ENCODE results near the gene ACP6. TPM values are rescaled to one million over a fixed set of nuclear protein-coding genes. Genes with fewer than 3 reads are reported as not detected.

The ACP6 gene
- polyA plus RNA-seq, 1 experiment: 14.8 TPM

GRCh38 chr1:147717051-147717705 lies 46.9 kb upstream of the ACP6 start:
- Histone ChIP-seq H3K27me3 (ENCODE audit: control insufficient read depth, insufficient read depth, low read length) (peaks cover 3% of the 10 kb centered on the region; the same call in 1 of the 2 replicates), H3K4me3 (ENCODE audit: low read depth, low read length) (no peak overlapping the region), H3K36me3 (ENCODE audit: control insufficient read depth, insufficient read depth, low read length) (no peaks in the 10 kb centered on the region)
- TF ChIP-seq CTCF (IDR thresholded peaks at IDR 0.05; ENCODE audit: insufficient read depth, low read depth, low read length): no peak
- CTCF ChIA-PET: interaction anchor here (0.9 kb wide), 1 partner anchor 175 kb away, joined by 4 read pairs; no protein-coding TSS in a partner anchor
- DNase-seq (ENCODE audit: low read depth): no peak
- POLR2A ChIA-PET: no interaction called here

- no peak for TF ChIP-seq CTCF (IDR thresholded peaks at IDR 0.05; ENCODE audit: insufficient read depth, low read depth, low read length)
- no peaks in the 10 kb centered on the region; the same call in 1 of the 2 replicates for H3K27me3 ChIP-seq (ENCODE audit: control insufficient read depth, insufficient read depth, low read length)
- ChIA-PET POLR2A (no interaction called here), CTCF (interaction anchor here (0.6 kb wide), 1 partner anchor 45 kb away, joined by 3 read pairs; no protein-coding TSS in a partner anchor)
- no peaks in the 10 kb centered on the region for H3K36me3 ChIP-seq (ENCODE audit: control insufficient read depth, insufficient read depth, low read length)
- H3K4me3 ChIP-seq (ENCODE audit: low read depth, low read length): no peak overlapping the region
- DNase-seq (ENCODE audit: low read depth): no peak
Observed at GRCh38 chr1:147712605-147713004, 42.3 kb upstream of the ACP6 start.

GRCh38 chr1:147700042-147701006 lies 30.0 kb upstream of the ACP6 start:
- Histone ChIP-seq H3K36me3 (ENCODE audit: control insufficient read depth, insufficient read depth, low read length) (no peaks in the 10 kb centered on the region), H3K4me3 (ENCODE audit: low read depth, low read length) (no peak overlapping the region), H3K27me3 (ENCODE audit: control insufficient read depth, insufficient read depth, low read length) (no peaks in the 10 kb centered on the region)
- TF ChIP-seq CTCF (IDR thresholded peaks at IDR 0.05; ENCODE audit: insufficient read depth, low read depth, low read length): peak; percentile 95
- no peak for DNase-seq (ENCODE audit: low read depth)
- ChIA-PET CTCF (interaction anchor here (1.0 to 4.1 kb wide), 7 partner anchors 9 to 419 kb away, joined by 3 to 20 read pairs (median 4); no protein-coding TSS in a partner anchor), POLR2A (no interaction called here)

GRCh38 chr1:147699686-147700041 lies 29.3 kb upstream of the ACP6 start:
- TF ChIP-seq CTCF (IDR thresholded peaks at IDR 0.05; ENCODE audit: insufficient read depth, low read depth, low read length): no peak
- POLR2A ChIA-PET: no interaction called here
- CTCF ChIA-PET: interaction anchor here (0.6 to 1.9 kb wide), 7 partner anchors 8 to 418 kb away, joined by 3 to 5 read pairs (median 4); no protein-coding TSS in a partner anchor
- DNase-seq (ENCODE audit: low read depth): no peak
- no peaks in the 10 kb centered on the region for H3K27me3 ChIP-seq (ENCODE audit: control insufficient read depth, insufficient read depth, low read length)
- no peak overlapping the region for H3K4me3 ChIP-seq (ENCODE audit: low read depth, low read length)
- no peaks in the 10 kb centered on the region for H3K36me3 ChIP-seq (ENCODE audit: control insufficient read depth, insufficient read depth, low read length)

Measured in BJ (cell line).